Hepatocyte (in vitro differentiated cells): Measurements from ENCODE around the gene CREG1. TPM values are rescaled to one million over a fixed set of nuclear protein-coding genes. Genes with fewer than 3 reads are reported as not detected.

Source experiments
- DNase-seq: peaks from one replicate; pipeline ENCODE4 v3.0.0-alpha.2; 2016; ENCODE audit warnings: low spot score
- H2AFZ ChIP-seq: fragments of 200-600 bp; sonication (generic); 2 replicates; pipeline ENCODE4 v1.6.0; 2016; ENCODE audit warnings: antibody characterized with exemption, mild to moderate bottlenecking
- H3K27ac ChIP-seq: fragments of 200-600 bp; sonication (generic); 2 replicates; pipeline ENCODE4 v1.5.1; 2016; ENCODE audit warnings: mild to moderate bottlenecking
- H3K27me3 ChIP-seq: fragments of 200-600 bp; sonication (generic); 2 replicates; pipeline ENCODE4 v1.6.1; 2016
- H3K36me3 ChIP-seq: fragments of 200-600 bp; sonication (generic); replicated peaks from 2 replicates; pipeline ENCODE4 v1.5.1; 2016; ENCODE audit warnings: low read depth; ENCODE audit not compliant: insufficient read depth
- H3K4me1 ChIP-seq: fragments of 200-600 bp; sonication (generic); 2 replicates; pipeline ENCODE4 v1.5.1; 2016; ENCODE audit warnings: mild to moderate bottlenecking, moderate library complexity; ENCODE audit not compliant: insufficient read depth
- H3K4me2 ChIP-seq: fragments of 200-600 bp; sonication (generic); 2 replicates; pipeline ENCODE4 v1.6.0; 2016
- H3K4me3 ChIP-seq: fragments of 200-600 bp; sonication (generic); 2 replicates; pipeline ENCODE4 v1.5.1; 2016; ENCODE audit warnings: mild to moderate bottlenecking
- H3K79me2 ChIP-seq: fragments of 200-600 bp; sonication (generic); 2 replicates; pipeline ENCODE4 v1.6.0; 2017; ENCODE audit warnings: mild to moderate bottlenecking
- H3K9me2 ChIP-seq: fragments of 200-600 bp; sonication (generic); replicated peaks from 2 replicates; pipeline ENCODE4 v1.6.0; 2017; ENCODE audit warnings: mild to moderate bottlenecking; ENCODE audit not compliant: insufficient read depth
- H3K9me3 ChIP-seq: fragments of 200-600 bp; sonication (generic); 2 replicates; pipeline ENCODE4 v1.5.1; 2016; ENCODE audit warnings: low read depth, mild to moderate bottlenecking
- H4K20me1 ChIP-seq: fragments of 200-600 bp; sonication (generic); 2 replicates; pipeline ENCODE4 v1.6.0; 2016; ENCODE audit warnings: mild to moderate bottlenecking; ENCODE audit not compliant: insufficient read depth, poor library complexity, severe bottlenecking
- CTCF ChIP-seq: fragments of 200-600 bp; sonication (generic); IDR thresholded peaks from 2 replicates; pipeline ENCODE4 v1.5.1; 2016; ENCODE audit warnings: antibody characterized with exemption, mild to moderate bottlenecking; ENCODE audit not compliant: poor library complexity
- EZH2 ChIP-seq: fragments of 200-600 bp; sonication (generic); IDR thresholded peaks from 2 replicates; pipeline ENCODE4 v1.6.1; 2016; ENCODE audit warnings: antibody characterized with exemption, mild to moderate bottlenecking, borderline replicate concordance
- EZH2phosphoT487 ChIP-seq: fragments of 200-600 bp; sonication (generic); IDR thresholded peaks from one replicate; pipeline ENCODE4 v1.6.1; 2018; ENCODE audit warnings: antibody characterized with exemption, mild to moderate bottlenecking, low read depth, moderate library complexity; ENCODE audit not compliant: unreplicated experiment, severe bottlenecking
- WGBS: methylation state at CpG from one replicate; pipeline ENCODE4 v1.1.6; 2016; ENCODE audit warnings: low lambda C conversion rate; ENCODE audit errors: missing lambda C conversion rate; 5-methylcytosine and 5-hydroxymethylcytosine counted together
- polyA plus RNA-seq: library from polyadenylated mRNA; unstranded; fragments of >200 nt; fragmentation: Nextera tagmentation; extraction: Ambion mirVana; gene quantifications from 2 replicates; pipeline ENCODE4 v1.2.1, GENCODE V29; 2016
- total RNA-seq: library from RNA; depleted of rRNA; stranded (reverse); fragments of >200 nt; gene quantifications from 2 replicates; pipeline ENCODE4 v1.2.3, GENCODE V29; 2014

Gene CREG1
- total and polyA plus RNA-seq, 2 experiments from 2014 or later, result 135 to 183 TPM

- Histone ChIP-seq H3K9me2 (no peaks in the 10 kb centered on the region), H2AFZ (no peak overlapping the region), H3K4me2 (no peak overlapping the region), H3K4me1 (no peaks in the 10 kb centered on the region), H4K20me1 (no peaks in the 10 kb centered on the region), H3K36me3 (no peaks in the 10 kb centered on the region), H3K9me3 (no peaks in the 10 kb centered on the region), H3K4me3 (no peak overlapping the region), H3K79me2 (no peaks in the 10 kb centered on the region), H3K27me3 (peaks cover 8% of the 10 kb centered on the region), H3K27ac (no peak overlapping the region)
- no peak for DNase-seq
- WGBS, result 97% methylated on average over 2 of the region's 2 CpGs
- TF ChIP-seq EZH2, result no peak
- TF ChIP-seq CTCF, result no peak
- no peak for TF ChIP-seq EZH2phosphoT487
These were observed 60.2 kb downstream of the CREG1 start for GRCh38 chr1:167493372-167493771.

GRCh38 chr1:167492481-167492910 is 61.1 kb downstream of the CREG1 start:
- H2AFZ ChIP-seq, result no peak overlapping the region
- no peaks in the 10 kb centered on the region for H3K36me3 ChIP-seq
- H4K20me1 ChIP-seq, result no peaks in the 10 kb centered on the region
- H3K4me3 ChIP-seq, result no peak overlapping the region
- H3K9me3 ChIP-seq, result no peaks in the 10 kb centered on the region
- 48% methylated on average over 5 of the region's 5 CpGs for WGBS
- DNase-seq, result no peak
- no peaks in the 10 kb centered on the region for H3K79me2 ChIP-seq
- H3K4me2 ChIP-seq, result no peak overlapping the region
- H3K27ac ChIP-seq, result no peak overlapping the region
- no peaks in the 10 kb centered on the region for H3K9me2 ChIP-seq
- H3K4me1 ChIP-seq, result no peaks in the 10 kb centered on the region
- peaks cover 8% of the 10 kb centered on the region for H3K27me3 ChIP-seq
- no peak for TF ChIP-seq CTCF
- TF ChIP-seq EZH2phosphoT487, result no peak
- no peak for TF ChIP-seq EZH2

- Histone ChIP-seq H3K4me1 (no peaks in the 10 kb centered on the region), H3K36me3 (no peaks in the 10 kb centered on the region), H3K79me2 (no peaks in the 10 kb centered on the region), H4K20me1 (no peaks in the 10 kb centered on the region), H3K9me2 (no peaks in the 10 kb centered on the region), H3K4me3 (no peak overlapping the region), H3K9me3 (no peaks in the 10 kb centered on the region), H3K4me2 (no peak overlapping the region), H2AFZ (no peak overlapping the region), H3K27me3 (peaks cover 8% of the 10 kb centered on the region), H3K27ac (no peak overlapping the region)
- WGBS, result 63% methylated on average over 12 of the region's 12 CpGs
- no peak for DNase-seq
- TF ChIP-seq CTCF, result no peak
- no peak for TF ChIP-seq EZH2
- no peak for TF ChIP-seq EZH2phosphoT487
These were observed 61.7 kb downstream of the CREG1 start for GRCh38 chr1:167491586-167492461.

Other genes with a start within 250 kb of the CREG1 start
- gene CD247, start 35.2 kb downstream of the CREG1 start, total RNA-seq, result not detected in 2 replicates
- gene CD247, start 35.2 kb downstream of the CREG1 start, polyA plus RNA-seq, result not detected in 2 replicates
- gene RCSD1, start 76.5 kb upstream of the CREG1 start, total RNA-seq, result 0.80 and 0.92 TPM in 2 replicates
- 0.77 TPM in 1 of 2 replicates, not detected in the other for gene RCSD1, start 76.5 kb upstream of the CREG1 start, polyA plus RNA-seq
- 147 and 176 TPM in 2 replicates for gene MPZL1, start 168.2 kb upstream of the CREG1 start, total RNA-seq
- 202 and 245 TPM in 2 replicates for gene MPZL1, start 168.2 kb upstream of the CREG1 start, polyA plus RNA-seq